ENCODE data around the gene NPBWR2. TPM values are rescaled to one million over a fixed set of nuclear protein-coding genes. Genes with fewer than 3 reads are reported as not detected.

The NPBWR2 gene
- polyA plus RNA-seq, 3 donors, result not detected

GRCh38 chr20:64107736-64108457 is 532 bp upstream of the NPBWR2 start:
- no peak for DNase-seq (ENCODE audit: extremely low read depth in 1 of 11, low read depth in 9 of 11, low spot score in 4 of 11)

- DNase-seq (ENCODE audit: extremely low read depth in 1 of 11, low read depth in 9 of 11, low spot score in 4 of 11), result no peak
Measured at GRCh38 chr20:64106435-64106961, 867 bp downstream of the NPBWR2 start.

- no peak for DNase-seq (ENCODE audit: extremely low read depth in 1 of 11, low read depth in 9 of 11, low spot score in 4 of 11)
Measured at GRCh38 chr20:64105846-64106434, 1.4 kb downstream of the NPBWR2 start.

GRCh38 chr20:64104667-64105451 is 2.5 kb downstream of the NPBWR2 start:
- no peak for DNase-seq (ENCODE audit: extremely low read depth in 1 of 11, low read depth in 9 of 11, low spot score in 4 of 11)

- no peak for DNase-seq (ENCODE audit: extremely low read depth in 1 of 11, low read depth in 9 of 11, low spot score in 4 of 11)
Measured at GRCh38 chr20:64103871-64104666, 3.3 kb downstream of the NPBWR2 start.

GRCh38 chr20:64102647-64103354 is 4.6 kb downstream of the NPBWR2 start:
- DNase-seq (ENCODE audit: extremely low read depth in 1 of 11, low read depth in 9 of 11, low spot score in 4 of 11), result peak in 1 of 11 donors; percentile 43

- DNase-seq (ENCODE audit: extremely low read depth in 1 of 11, low read depth in 9 of 11, low spot score in 4 of 11), result no peak
Measured at GRCh38 chr20:64101731-64102621, 5.4 kb downstream of the NPBWR2 start.

GRCh38 chr20:64100946-64101688 is 6.2 kb downstream of the NPBWR2 start:
- DNase-seq (ENCODE audit: extremely low read depth in 1 of 11, low read depth in 9 of 11, low spot score in 4 of 11), result no peak

GRCh38 chr20:64100566-64100888 is 6.8 kb downstream of the NPBWR2 start:
- no peak for DNase-seq (ENCODE audit: extremely low read depth in 1 of 11, low read depth in 9 of 11, low spot score in 4 of 11)

GRCh38 chr20:64099880-64100565 is 7.3 kb downstream of the NPBWR2 start:
- DNase-seq (ENCODE audit: extremely low read depth in 1 of 11, low read depth in 9 of 11, low spot score in 4 of 11), result no peak

GRCh38 chr20:64099086-64099786 is 8.1 kb downstream of the NPBWR2 start:
- DNase-seq (ENCODE audit: extremely low read depth in 1 of 11, low read depth in 9 of 11, low spot score in 4 of 11), result no peak

- DNase-seq (ENCODE audit: extremely low read depth in 1 of 11, low read depth in 9 of 11, low spot score in 4 of 11), result no peak
Measured at GRCh38 chr20:64098471-64099013, 8.8 kb downstream of the NPBWR2 start.

GRCh38 chr20:64096535-64096934 is 10.8 kb downstream of the NPBWR2 start:
- DNase-seq (ENCODE audit: extremely low read depth in 1 of 11, low read depth in 9 of 11, low spot score in 4 of 11), result no peak

- DNase-seq (ENCODE audit: extremely low read depth in 1 of 11, low read depth in 9 of 11, low spot score in 4 of 11), result no peak
Measured at GRCh38 chr20:64095927-64096326, 11.4 kb downstream of the NPBWR2 start.

GRCh38 chr20:64095455-64095854 is 11.9 kb downstream of the NPBWR2 start:
- DNase-seq (ENCODE audit: extremely low read depth in 1 of 11, low read depth in 9 of 11, low spot score in 4 of 11), result no peak

All from renal cortex interstitium (tissue), 11 donors.